Embryonic facial prominence (tissue), 1 donor: ENCODE data around the gene USP12.
"Not testable (repeated sequence)": the region's sequence is repeated elsewhere in the genome, so short reads cannot be mapped to it uniquely, and the experiment has no call there.

Experiments
- DNase-seq: peaks from one replicate; pipeline ENCODE4 v3.0.0-alpha.2; 2016; ENCODE audit errors: extremely low spot score

The USP12 gene

DNA sequence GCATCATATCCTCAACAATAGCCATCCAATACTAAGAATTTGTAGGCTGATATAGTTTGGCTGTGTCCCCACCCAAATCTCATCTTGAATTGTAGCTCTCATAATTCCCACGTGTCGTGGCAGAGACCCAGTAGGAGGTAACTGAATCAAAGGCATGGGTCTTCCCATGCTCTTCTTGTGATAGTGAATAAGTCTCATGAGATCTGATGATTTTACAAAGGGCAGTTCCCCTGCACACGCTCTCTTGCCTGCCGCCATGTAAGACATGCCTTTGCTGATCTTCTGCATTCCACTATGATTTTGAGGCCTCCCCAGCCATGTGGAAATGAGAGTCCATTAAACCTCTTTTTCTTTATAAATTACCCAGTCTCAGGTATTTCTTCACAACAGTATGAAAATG is 48.2 kb downstream of the USP12 start:
- not testable (repeated sequence) for DNase-seq

DNA sequence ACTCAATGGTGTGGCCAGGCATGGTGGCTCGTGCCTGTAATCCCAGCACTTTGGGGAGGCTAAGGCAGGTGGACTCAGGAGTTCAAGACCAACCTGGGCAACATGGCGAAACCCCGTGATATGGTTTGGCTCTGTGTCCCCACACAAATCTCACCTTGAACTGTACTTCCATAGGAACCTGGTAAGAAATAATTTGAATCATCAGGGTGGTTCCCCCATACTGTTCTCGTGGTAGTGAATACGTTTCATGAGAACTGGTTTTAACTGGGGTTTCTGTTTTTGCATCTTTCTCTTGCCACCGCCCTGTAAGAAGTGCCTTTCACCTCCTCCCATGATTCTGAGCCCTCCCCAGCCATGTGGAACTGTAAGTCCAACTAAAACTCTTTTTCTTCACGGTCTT is 49.6 kb downstream of the USP12 start:
- no peak for DNase-seq

DNA sequence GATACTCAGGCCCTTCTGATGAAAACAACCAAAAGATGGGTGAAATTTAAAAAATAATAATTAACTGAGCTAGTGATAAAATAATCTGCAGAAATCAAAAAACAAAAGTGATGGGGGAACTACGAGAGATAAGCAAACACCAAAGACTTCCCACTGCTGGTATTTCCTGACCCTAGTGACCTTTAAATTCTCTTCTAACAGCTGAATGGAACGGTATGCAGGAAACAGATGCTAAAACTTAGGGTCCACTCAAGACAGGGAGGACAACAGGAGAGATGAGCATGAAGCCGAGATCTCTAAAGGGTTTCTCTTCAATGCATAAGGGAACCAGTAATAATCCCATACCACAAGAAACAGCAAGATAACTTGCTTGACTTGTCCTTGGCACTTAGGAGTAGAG is 50.8 kb downstream of the USP12 start:
- DNase-seq: no peak

DNA sequence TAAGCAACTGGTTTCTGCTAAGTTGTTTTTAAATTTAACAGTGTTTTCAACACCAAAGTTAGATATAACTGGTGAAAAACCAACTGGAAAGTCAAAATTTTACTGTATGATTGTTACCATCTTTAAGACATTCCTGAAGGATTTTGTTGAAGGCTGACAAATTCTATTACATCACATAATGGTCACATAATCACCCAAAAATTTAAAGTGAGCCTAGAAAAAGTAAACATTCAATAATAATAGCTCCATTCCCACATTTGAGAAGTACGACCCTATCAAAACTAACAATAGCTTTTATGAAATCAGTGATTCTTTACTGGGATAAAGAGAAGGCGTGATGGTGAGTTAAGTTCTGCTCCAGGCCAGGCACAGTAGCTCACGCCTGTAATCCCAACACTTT is 51.6 kb downstream of the USP12 start:
- DNase-seq: no peak

DNA sequence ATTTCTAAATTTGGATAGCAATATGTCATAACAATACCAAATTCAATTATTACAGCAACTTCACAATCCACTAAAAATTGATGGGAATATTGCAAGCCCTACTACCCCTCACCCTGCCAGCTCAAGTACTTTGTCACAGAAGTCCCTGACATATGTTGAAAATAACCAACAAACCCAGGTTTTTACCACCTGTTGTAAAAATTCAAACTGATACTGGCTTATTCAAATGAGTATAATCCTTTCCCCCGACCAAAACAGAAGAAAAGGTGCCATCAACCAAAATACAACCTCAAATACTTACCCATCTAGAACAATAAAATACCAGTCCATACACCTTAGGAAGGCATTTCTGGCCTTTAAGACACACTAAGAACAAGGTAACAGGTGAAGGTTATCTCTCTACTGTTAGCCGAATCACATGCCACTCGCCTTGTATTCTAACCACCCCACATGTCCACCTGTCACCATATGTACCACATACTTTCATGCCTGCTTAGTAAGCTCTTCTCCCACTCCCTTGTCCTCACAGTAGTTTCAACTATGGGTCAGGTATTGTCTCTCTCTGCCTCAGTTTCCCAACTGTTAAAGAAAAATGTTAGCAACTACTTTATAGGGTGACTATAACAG is 53.1 kb downstream of the USP12 start:
- DNase-seq: no peak

DNA sequence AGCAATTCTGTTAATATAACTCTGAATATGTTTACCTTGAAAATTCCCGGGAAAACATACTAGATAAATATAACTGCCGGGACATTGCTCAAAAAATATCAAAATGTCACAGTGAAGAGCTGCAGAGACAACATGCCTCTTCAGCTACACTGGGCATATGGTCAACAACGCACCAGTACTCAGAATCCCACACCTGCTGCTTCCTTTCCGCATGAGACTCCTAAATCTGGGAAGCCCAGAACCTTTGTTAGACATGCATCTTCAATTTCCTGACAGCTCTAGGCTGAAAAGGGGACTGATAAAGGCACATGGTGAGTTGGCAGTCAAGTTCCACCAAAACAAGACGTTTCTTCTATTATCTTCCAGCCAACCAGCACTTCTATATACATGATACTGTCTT is 53.7 kb downstream of the USP12 start:
- DNase-seq: no peak

DNA sequence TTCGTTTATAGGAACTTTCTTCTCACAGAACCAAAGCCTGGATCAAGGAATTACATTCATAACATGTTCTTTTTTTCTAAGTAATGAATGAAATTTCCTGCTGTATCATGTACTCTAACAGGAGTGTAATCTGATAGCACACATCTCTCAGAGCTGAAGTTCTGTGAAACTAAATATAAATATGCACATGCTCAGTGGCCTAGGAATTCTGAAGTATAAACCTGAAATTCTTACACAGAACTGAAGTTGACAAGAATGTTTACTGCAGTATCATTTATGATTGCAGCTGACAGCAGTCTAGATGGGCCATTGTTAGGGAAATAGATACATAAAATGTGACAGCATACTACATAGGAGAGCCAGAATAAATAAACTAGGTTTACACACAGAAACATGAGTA is 54.5 kb downstream of the USP12 start:
- no peak for DNase-seq

DNA sequence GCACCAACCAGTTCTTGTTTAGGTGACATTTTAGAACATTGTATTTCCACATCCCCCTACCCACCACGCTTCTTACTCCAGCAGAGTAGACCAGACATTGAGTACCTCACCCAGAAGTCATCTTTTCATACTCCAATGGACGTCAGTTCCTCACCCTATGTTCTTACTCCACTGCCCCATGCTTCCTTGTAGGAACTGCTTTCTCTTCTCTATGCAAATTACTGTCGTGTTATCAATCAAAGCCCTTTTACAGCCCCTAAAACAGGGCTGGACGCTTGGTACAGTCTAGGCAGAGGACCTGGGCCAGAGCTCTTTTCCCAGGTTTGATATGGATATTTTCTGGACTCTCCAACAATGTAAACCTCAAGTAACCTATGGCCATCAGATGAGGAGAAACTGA is 58.2 kb downstream of the USP12 start:
- no peak for DNase-seq

DNA sequence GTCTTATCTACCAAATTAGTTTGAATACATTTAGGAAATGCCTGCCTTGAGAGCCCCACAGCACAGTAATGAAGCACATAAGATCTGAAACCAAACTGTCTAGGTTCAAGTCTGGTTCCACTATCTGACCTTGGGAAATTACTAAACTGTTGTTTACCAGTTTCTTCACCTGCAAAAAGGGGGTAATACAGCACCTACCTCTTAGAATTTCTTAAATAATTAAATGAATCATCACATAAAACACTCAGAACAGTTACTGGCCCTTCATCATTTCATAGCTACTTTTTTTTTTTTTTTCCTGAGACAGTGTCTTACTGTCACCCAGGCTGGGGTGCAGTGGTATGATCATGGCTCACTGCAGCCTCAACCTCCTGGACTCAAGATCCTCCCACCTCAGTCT is 59.6 kb downstream of the USP12 start:
- DNase-seq: no peak

DNA sequence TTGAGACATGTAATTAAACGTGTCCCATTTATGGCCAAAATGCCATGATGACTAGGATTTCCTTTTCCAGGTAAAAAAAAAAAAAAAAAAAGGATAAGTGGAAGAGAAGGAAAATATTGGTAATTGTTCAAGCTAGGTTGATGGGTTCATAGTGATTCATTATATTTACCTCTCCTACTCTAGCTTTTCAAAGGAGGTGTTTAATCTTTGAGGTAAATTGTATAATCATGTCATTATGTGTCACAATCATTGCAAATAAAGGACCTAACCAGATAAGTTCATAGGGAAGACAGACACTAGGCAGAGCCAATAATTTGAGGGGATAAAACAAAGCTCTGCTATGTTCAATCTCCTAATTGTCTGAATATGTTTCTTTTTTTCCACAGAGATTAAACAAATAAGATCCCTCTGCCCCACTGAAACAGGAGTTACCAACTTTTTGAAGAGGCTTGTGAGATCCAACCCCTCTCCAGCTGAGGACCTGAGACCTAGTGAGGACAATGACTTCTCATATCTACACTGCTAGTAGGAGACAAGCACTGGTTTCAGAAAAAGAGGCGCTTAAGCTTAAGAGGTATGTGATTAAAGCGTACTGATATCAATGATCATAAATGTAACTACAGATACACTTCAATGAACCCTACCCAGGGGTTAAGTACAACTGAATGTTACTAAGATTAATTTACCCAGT is 61.4 kb downstream of the USP12 start:
- DNase-seq: no peak

DNA sequence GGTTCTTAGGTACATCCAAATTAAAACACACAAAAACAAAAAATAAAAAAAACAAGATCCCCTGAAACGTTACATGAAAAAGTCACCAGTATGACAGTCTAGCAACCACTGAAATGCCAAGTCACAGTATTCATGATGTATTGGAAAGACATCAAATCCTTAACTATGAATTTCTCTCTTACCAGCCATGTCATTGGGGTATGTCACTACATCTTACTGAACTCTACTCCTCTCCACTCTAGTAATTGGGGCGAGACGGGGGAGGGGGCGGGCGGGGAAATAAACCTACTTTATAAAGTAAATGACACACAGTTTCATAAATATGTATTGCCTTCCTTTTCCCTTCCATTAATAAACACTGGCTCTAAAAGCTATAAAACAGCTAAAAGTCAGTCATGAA is 65.5 kb downstream of the USP12 start:
- DNase-seq: no peak

DNA sequence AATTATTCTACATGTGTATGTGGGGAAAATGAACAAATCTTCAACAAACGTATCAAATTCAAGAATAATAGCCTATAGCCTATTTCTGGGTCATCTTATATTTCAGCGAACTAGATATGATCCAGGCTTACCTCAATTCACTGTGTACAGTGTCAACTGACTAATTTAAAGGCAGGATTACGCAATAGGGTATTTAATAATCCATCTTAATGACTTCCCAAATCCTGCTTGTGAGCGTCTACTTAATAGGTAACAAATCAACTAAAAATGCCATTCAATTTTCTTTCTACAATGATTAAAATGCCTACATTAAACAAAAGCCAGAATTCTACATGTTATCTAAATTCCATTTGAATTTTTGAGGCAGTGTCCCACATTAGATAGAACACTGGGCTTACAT is 67.0 kb downstream of the USP12 start:
- no peak for DNase-seq

DNA sequence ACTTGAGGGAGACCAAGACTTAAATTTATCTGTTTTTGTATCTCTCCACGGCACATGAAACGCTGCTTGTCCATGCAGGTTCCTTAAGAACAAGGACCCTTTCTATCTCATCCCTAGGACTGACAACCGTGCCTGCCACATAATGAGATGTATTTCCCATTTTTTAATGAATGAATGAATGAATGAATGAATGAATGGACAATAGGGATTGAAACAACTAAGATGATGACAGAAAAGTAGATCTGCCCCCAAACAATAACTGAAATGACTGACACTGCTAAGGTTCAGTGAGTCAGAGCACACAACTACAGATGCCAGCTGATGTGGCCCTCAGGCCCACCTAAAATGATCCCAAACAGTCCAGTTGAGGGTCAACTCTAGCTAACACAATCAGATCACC is 69.8 kb downstream of the USP12 start:
- no peak for DNase-seq

DNA sequence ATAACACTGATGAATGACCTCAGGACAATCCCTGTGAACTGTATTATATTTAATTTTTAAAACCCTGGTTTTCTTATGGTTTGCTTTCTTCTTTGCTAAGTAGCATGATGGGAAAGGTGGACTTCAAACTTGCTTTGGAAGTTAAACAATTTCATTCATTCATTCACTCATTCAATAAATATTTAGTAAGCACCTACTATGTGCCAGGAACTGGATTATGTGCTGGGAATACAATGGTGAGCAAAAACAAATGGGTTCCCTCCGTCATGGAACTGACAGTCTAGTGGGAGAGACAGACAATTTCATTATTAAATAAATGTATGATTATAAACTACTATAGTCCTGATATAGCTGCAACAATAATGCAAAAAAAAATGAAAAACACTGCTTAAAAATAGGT is 70.3 kb downstream of the USP12 start:
- DNase-seq: no peak

DNA sequence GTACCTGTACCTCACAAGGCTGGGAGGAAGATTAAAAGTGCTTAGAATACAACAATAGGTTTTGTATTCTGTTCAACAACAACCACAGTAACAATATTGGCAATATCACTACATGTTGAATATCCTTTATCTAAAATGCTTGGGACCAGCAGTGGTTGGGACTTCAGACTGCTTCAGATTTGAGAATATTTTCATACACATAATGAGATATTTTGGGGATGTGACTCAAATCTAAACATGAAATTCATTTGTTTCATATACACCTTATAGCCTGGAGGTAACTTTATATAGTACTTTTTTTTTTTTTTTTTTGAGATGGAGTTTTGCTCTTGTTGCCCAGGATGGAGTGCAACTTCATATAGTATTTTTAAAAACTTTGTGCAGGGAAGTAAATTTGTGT is 73.9 kb downstream of the USP12 start:
- DNase-seq: no peak

DNA sequence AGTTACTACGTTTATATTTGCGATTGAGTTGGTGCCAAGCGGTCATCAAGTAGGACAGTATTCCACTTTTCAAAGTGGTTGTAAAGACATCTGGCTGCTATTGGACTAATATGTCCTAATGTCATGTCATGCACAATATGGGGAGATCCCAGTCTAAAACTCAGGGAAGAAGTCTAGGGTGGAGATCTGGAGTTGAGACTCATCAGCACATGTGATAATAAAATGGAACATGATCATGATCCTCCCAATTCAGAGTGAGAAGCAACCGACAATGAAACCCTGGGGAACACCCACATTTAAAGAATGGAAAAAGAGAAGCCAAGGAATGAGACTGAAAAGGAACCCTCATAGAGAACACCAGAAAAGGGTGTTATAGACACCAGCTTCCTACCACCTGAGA is 80.2 kb downstream of the USP12 start:
- no peak for DNase-seq

DNA sequence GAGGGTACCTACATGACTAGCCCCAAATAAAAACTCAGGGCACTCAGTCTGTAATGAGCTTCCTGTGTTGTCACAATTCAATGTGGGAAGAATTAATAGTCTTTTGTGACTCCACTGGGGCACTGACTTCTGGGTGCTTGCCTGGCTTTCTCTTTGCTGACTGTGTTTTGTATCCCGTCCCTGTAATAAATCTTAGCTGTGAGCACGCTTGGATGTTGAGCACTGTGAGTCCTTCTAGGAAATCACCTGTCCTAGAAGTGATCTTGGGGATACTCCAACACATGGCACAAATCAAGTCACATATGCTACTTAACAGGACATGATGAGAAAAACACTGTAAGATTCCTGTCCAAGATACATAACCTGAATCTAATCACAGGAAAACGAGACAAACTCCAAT is 83.0 kb downstream of the USP12 start:
- no peak for DNase-seq

DNA sequence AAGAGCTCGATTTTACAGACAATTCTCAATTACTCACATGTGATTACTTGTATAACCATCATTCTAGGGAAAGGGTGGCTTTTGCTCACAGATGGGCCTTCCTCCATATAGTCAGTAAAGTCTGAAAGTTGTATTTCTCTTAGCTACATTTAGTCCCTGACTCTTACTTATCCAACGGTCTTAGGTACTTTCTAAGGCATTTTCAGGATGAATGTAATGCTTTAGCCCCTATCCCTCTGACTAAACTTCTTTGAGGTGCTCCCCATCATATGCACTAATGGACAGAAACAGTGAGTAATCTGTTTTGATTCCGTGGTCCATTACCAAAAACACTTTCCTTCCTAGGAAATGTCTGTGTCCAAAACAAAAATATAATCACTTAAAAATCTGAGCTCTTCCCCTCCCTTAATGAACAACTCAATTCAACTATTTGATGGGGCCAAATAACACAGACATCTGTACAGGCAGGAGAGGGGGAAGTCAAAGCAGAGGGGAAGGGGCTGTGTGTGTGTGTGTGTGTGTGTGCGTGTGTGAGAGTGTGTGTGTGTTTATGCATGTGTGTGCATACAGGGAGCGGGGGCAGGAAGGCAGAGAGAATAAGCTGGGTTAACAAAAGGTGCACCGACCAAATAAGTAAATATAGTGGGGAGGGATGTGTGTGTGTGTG is 84.9 kb downstream of the USP12 start:
- no peak for DNase-seq

DNA sequence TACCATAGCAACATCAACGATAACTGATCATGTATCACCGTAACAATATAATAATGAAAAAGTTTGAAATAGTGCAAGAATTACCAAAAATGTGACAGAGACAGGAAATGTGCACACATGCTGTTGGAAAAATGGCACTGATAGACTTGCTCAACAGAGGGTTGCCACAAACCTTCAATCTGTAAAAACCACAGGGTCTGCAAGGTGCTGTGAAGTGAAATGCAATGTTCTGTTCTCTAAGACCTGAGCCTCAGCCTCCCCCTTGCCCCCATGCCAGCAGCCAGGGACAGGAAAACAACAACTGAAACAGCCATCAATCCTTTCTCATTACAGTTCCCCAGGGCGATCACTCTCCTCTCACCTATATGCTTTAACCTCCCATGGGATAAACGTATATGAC is 88.4 kb downstream of the USP12 start:
- DNase-seq: no peak

DNA sequence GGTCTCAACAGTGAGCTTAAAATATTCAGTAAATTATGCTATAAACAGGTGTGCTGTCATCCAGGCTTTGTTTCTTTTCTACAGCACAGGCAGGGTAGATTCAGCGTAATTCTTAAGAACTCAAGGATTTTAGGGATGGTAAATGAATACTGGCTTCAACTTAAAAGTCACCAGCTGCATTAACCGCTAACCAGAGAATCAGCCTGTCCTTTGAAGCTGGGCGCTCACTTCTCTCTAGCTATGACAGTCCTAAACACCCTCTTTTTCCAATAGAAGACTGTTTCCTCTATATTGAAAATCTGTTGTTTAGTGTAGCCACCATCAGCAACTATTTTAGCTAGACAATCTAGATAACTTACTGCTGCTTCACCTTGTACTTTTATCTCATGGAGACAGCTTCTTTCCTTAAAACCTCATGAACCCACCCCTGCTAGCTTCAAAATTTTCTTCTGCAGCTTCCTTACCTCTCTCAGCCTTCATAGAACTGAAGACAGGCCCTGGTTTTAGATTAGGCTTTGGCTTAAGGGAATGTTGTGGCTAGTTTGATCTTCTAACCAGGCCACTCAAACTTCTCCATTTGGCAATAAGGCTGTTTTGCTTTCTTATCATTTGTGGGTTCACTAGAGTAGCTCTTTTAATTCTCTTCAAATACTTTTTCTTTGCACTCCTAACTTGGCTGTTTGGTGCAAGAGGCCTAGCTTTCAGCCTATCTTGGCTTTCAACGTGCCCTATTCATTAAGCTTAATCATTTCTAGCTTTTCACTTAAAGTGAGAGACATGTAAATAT is 89.5 kb downstream of the USP12 start:
- DNase-seq: no peak

DNA sequence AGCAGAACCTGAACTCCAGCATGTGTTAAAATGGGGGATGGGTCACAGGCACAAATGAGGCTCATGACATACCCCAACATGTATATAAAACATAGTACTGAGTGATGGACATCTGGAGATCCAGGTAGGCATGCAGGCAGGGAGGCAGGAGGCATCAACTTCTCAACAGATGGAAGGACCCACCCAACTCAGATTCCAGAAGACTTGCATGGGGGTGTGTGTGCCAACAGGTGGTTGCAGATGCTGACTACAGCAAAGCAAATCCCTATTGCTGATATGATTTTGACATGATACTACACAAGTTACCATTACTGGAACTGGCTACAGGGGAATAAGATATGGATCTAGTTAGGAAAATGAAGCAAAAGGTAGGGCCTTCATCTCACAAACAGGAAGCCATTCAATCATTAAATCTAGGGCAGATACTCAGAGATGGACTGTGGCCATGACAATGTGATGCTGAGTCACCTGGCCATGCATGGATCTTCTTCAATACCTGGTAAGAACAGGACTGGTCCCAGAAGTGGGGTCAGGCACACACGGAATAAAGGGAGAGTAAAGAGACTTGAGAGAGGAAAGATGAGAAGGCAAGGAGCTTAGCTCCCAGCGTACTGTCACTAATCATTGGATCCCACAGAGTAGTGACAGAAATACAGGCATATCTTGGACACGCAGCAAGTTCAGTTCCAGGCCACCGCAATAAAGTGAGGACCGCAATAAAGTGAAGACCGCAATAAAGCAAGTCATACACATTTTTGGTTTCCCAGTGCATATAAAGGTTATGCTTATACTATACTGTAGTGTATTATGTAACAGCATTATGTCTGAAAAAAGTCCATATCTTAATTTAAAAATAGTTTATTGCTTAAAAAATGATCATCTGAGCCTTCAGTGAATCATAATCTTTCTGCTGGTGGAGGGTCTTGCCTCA is 91.3 kb downstream of the USP12 start:
- DNase-seq: no peak
